HCT116 (cell line): ENCODE measurements around the gene ATP6V0A1. TPM values are rescaled to one million over a fixed set of nuclear protein-coding genes. Genes with fewer than 3 reads are reported as not detected.

Experiments used
- ATAC-seq: fragments of 200-7000 bp; cut with Tn5 transposase; 2 replicates; pipeline ENCODE4 v1.9.1; 2020; ENCODE audit warnings: mild to moderate bottlenecking, moderate library complexity
- BruUV-seq: library from RNA; stranded (reverse); fragments of 400-500 nt; replicated peaks from 2 replicates; lab custom pipeline; 2021; lab: Mats Ljungman, UMichigan
- CTCF ChIA-PET: fragments of 300-600 bp; sonication (Branson Sonifier 250); formaldehyde crosslinking; loops from one replicate; lab custom pipeline; 2021; ENCODE audit warnings: antibody characterized with exemption; lab: Charles Lee
- POLR2A ChIA-PET: fragments of 300-600, 350-600 bp; sonication (Branson Sonifier 250); formaldehyde crosslinking; loops from one replicate; lab custom pipeline; 2021; ENCODE audit warnings: antibody characterized with exemption; lab: Charles Lee
- RAD21 ChIA-PET, 2 experiments: fragments of 300-600 bp; sonication (Branson Sonifier 250); formaldehyde crosslinking; loops; one replicate each; lab custom pipeline; 2023; ENCODE audit warnings: low total read pairs in 2 of 2; ENCODE audit not compliant: uncharacterized antibody in 2 of 2, unreplicated experiment in 2 of 2, low non-redundant PET in 1 of 2; lab: Charles Lee
- DNase-seq: peaks from one replicate; pipeline ENCODE4 v3.0.0-alpha.2; 2010; ENCODE audit warnings: low read depth, low spot score
- H2AFZ ChIP-seq: fragments of 200-600 bp; shearing (Covaris generic), sonication (generic); 2 replicates; pipeline ENCODE4 v1.6.1; 2017; ENCODE audit warnings: low read depth, mixed run types, mixed read lengths, antibody characterized with exemption, low read length; ENCODE audit not compliant: poor library complexity, severe bottlenecking
- H3K27ac ChIP-seq: 2 replicates; pipeline ENCODE4 v1.5.1; 2012; ENCODE audit warnings: low read depth, low read length
- H3K27me3 ChIP-seq: fragments of 200-600 bp; sonication (generic); 2 replicates; pipeline ENCODE4 v1.6.1; 2016; ENCODE audit warnings: mixed run types, low read length, mixed read lengths; ENCODE audit not compliant: insufficient read depth
- H3K36me3 ChIP-seq, 2 experiments: fragments of 200-500 bp in 1 of 2; fragments of 200-600 bp in 1 of 2; sonication (Bioruptor generic) in 1 of 2; sonication (generic) in 1 of 2; 2 replicates each; pipeline versions ENCODE4 v1.5.1 to v1.6.1; 2014 to 2016; ENCODE audit warnings: low read length in 2 of 2, inconsistent platforms in 1 of 2, mixed read lengths in 1 of 2, mixed run types in 1 of 2; ENCODE audit not compliant: insufficient read depth in 2 of 2, control insufficient read depth in 1 of 2
- H3K4me1 ChIP-seq, 2 experiments: fragments of 200-600 bp in 1 of 2; sonication (generic) in 1 of 2; 2 replicates each; pipeline versions ENCODE4 v1.5.1 to v1.6.1; 2012 to 2017; ENCODE audit warnings: low read length in 2 of 2, inconsistent platforms in 1 of 2, mild to moderate bottlenecking in 1 of 2, mixed read lengths in 1 of 2, mixed run types in 1 of 2, moderate library complexity in 1 of 2; ENCODE audit not compliant: insufficient read depth in 2 of 2, control insufficient read depth in 1 of 2
- H3K4me2 ChIP-seq: fragments of 200-600 bp; sonication (generic); 2 replicates; pipeline ENCODE4 v1.6.1; 2017; ENCODE audit warnings: mixed run types, low read length, mixed read lengths
- H3K4me3 ChIP-seq, 2 experiments: fragments of 200-600 bp in 1 of 2; sonication (generic) in 1 of 2; replicated peaks in 1 of 2; 2 replicates each; pipeline ENCODE4 v1.5.1; 2011 to 2016; ENCODE audit warnings: low read length in 2 of 2, control low read depth in 1 of 2, low read depth in 1 of 2, mild to moderate bottlenecking in 1 of 2, mixed read lengths in 1 of 2, mixed run types in 1 of 2
- H3K79me2 ChIP-seq: fragments of 200-600 bp; sonication (generic); 2 replicates; pipeline ENCODE4 v1.6.1; 2017; ENCODE audit warnings: mild to moderate bottlenecking, mixed run types, low read length, moderate library complexity, mixed read lengths; ENCODE audit not compliant: insufficient read depth
- H3K9ac ChIP-seq: fragments of 200-600 bp; sonication (generic); 2 replicates; pipeline ENCODE4 v1.6.1; 2016; ENCODE audit warnings: low read length, mixed read lengths
- H3K9me2 ChIP-seq: fragments of 200-600 bp; sonication (generic), shearing (Covaris generic); 2 replicates; pipeline ENCODE4 v1.6.1; 2017; ENCODE audit warnings: mixed run types, mild to moderate bottlenecking, moderate library complexity; ENCODE audit not compliant: insufficient read depth
- H3K9me3 ChIP-seq, 2 experiments: fragments of 200-500 bp in 1 of 2; fragments of 200-600 bp in 1 of 2; sonication (Bioruptor generic) in 1 of 2; sonication (generic) in 1 of 2; 2 replicates each; pipeline ENCODE4 v1.6.1; 2014 to 2017; ENCODE audit warnings: low read length in 2 of 2, mixed read lengths in 2 of 2, inconsistent platforms in 1 of 2, low read depth in 1 of 2, mild to moderate bottlenecking in 1 of 2, mixed run types in 1 of 2, moderate library complexity in 1 of 2; ENCODE audit not compliant: control insufficient read depth in 1 of 2, insufficient read depth in 1 of 2
- H4K20me1 ChIP-seq: fragments of 200-600 bp; sonication (generic), shearing (Covaris generic); 2 replicates; pipeline ENCODE4 v1.6.1; 2017; ENCODE audit warnings: mixed run types, mild to moderate bottlenecking, moderate library complexity; ENCODE audit not compliant: insufficient read depth
- CEBPB ChIP-seq: IDR thresholded peaks from 2 replicates; pipeline ENCODE4 v1.6.1; 2012; ENCODE audit warnings: low read depth
- JUND ChIP-seq: IDR thresholded peaks from 2 replicates; pipeline ENCODE4 v1.6.1; 2012
- MAX ChIP-seq: IDR thresholded peaks from 2 replicates; pipeline ENCODE4 v1.6.1; 2012
- POLR2A ChIP-seq: IDR thresholded peaks from 2 replicates; pipeline ENCODE4 v1.7.0; 2011; ENCODE audit warnings: borderline replicate concordance; ENCODE audit not compliant: insufficient read depth, insufficient read length; ENCODE audit errors: extremely low read depth
- ZBTB33 ChIP-seq: IDR thresholded peaks from 2 replicates; pipeline ENCODE4 v1.6.1; 2011; ENCODE audit warnings: mild to moderate bottlenecking, low read length, moderate library complexity; ENCODE audit not compliant: insufficient replicate concordance; ENCODE audit errors: extremely low read depth
- intact Hi-C: fragments of 100-400 bp; cut with micrococcal nuclease; formaldehyde crosslinking; loops from 2 replicates; pipeline ENCODE4 v1.10.0; 2022
- total RNA-seq: library from RNA; stranded (reverse); gene quantifications from one replicate; pipeline ENCODE4 v1.2.1, GENCODE V29; 2021; ENCODE audit not compliant: unreplicated experiment

The ATP6V0A1 gene
- total RNA-seq, 1 experiment from 2014 or later = 65.2 TPM

- intact Hi-C loops = no loop called here
- Histone ChIP-seq H3K27me3 (no peaks in the 10 kb centered on the region), H2AFZ (no peak overlapping the region), H3K36me3 (peaks cover 0 to 4% of the 10 kb centered on the region in 2 experiments; a peak in 1 of 4 replicates), H3K79me2 (peaks cover 95% of the 10 kb centered on the region), H3K4me3 (no peak overlapping the region), H4K20me1 (peaks cover 6% of the 10 kb centered on the region; the same call in 1 of the 2 replicates), H3K9me3 (no peaks in the 10 kb centered on the region), H3K4me2 (no peak overlapping the region), H3K4me1 (peaks cover 44 to 72% of the 10 kb centered on the region in 2 experiments), H3K9ac (no peak overlapping the region), H3K27ac (no peak overlapping the region), H3K9me2 (no peaks in the 10 kb centered on the region)
- DNase-seq = no peak
- ChIA-PET POLR2A (interaction anchor here (0.7 to 7.9 kb wide), 2 partner anchors 9 to 238 kb away, joined by 4 to 88 read pairs; partner anchors contain the start of gene CAVIN1), CTCF (no interaction called here), RAD21 (no interaction called here)
- BruUV-seq = no TSS peak
- TF ChIP-seq POLR2A (no peak), MAX (no peak), ZBTB33 (no peak), JUND (no peak), CEBPB (no peak)
- ATAC-seq = no peak
Measured at GRCh38 chr17:42411905-42412679, 46.6 kb upstream of the ATP6V0A1 start.
